Measurements from ENCODE around the gene HOXC6. TPM values are rescaled to one million over a fixed set of nuclear protein-coding genes. Genes with fewer than 3 reads are reported as not detected.

The HOXC6 gene
- total RNA-seq, 1 donor from 2014 or later, result not detected

- intact Hi-C loops (cut with micrococcal nuclease), result loop anchor here (5.0 kb wide), 3 partner anchors 65 to 115 kb away; partner anchors contain the start of genes HOXC10 and HOXC13
Observed at GRCh38 chr12:54051874-54052437, 23.7 kb downstream of the HOXC6 start.

GRCh38 chr12:54052438-54053002, 24.3 kb downstream of the HOXC6 start:
- intact Hi-C loops (cut with micrococcal nuclease), result loop anchor here (5.0 kb wide), 3 partner anchors 65 to 115 kb away; partner anchors contain the start of genes HOXC10 and HOXC13

GRCh38 chr12:54053003-54053750, 24.9 kb downstream of the HOXC6 start:
- intact Hi-C loops (cut with micrococcal nuclease), result loop anchor here (5.0 kb wide), 3 partner anchors 66 to 116 kb away; partner anchors contain the start of genes HOXC10 and HOXC13

GRCh38 chr12:54053751-54054741, 25.8 kb downstream of the HOXC6 start, which contains the start of gene HOXC4:
HOXC4 (plus strand) TSS chr12:54053835; CDS start chr12:54053923, 88 bp downstream.
- intact Hi-C loops (cut with micrococcal nuclease), result loop anchor here (5.0 kb wide), 3 partner anchors 67 to 117 kb away; partner anchors contain the start of genes HOXC10 and HOXC13

GRCh38 chr12:54054742-54055194, 26.5 kb downstream of the HOXC6 start:
- intact Hi-C loops (cut with micrococcal nuclease), result loop anchor here (5.0 kb wide), 3 partner anchors 67 to 117 kb away; partner anchors contain the start of genes HOXC10 and HOXC13

GRCh38 chr12:54055552-54055951, 27.3 kb downstream of the HOXC6 start:
- intact Hi-C loops (cut with micrococcal nuclease), result no loop called here

- intact Hi-C loops (cut with micrococcal nuclease), result no loop called here
Observed at GRCh38 chr12:54056110-54056509, 27.9 kb downstream of the HOXC6 start.

- intact Hi-C loops (cut with micrococcal nuclease), result no loop called here
Observed at GRCh38 chr12:54058128-54058768, 30.0 kb downstream of the HOXC6 start.

GRCh38 chr12:54059668-54060067, 31.4 kb downstream of the HOXC6 start:
- intact Hi-C loops (cut with micrococcal nuclease), result no loop called here

- intact Hi-C loops (cut with micrococcal nuclease), result no loop called here
Observed at GRCh38 chr12:54060174-54060974, 32.1 kb downstream of the HOXC6 start.

- intact Hi-C loops (cut with micrococcal nuclease), result no loop called here
Observed at GRCh38 chr12:54060975-54061778, 32.9 kb downstream of the HOXC6 start.

GRCh38 chr12:54065677-54066076, 37.4 kb downstream of the HOXC6 start:
- intact Hi-C loops (cut with micrococcal nuclease), result no loop called here

- intact Hi-C loops (cut with micrococcal nuclease), result no loop called here
Observed at GRCh38 chr12:54066408-54066807, 38.2 kb downstream of the HOXC6 start.

GRCh38 chr12:54068418-54069070, 40.3 kb downstream of the HOXC6 start:
- intact Hi-C loops (cut with micrococcal nuclease), result no loop called here

- intact Hi-C loops (cut with micrococcal nuclease), result no loop called here
Observed at GRCh38 chr12:54071942-54072341, 43.7 kb downstream of the HOXC6 start.

GRCh38 chr12:54074308-54074707, 46.1 kb downstream of the HOXC6 start:
- intact Hi-C loops (cut with micrococcal nuclease), result no loop called here

- intact Hi-C loops (cut with micrococcal nuclease), result no loop called here
Observed at GRCh38 chr12:54075409-54075808, 47.2 kb downstream of the HOXC6 start.

- intact Hi-C loops (cut with micrococcal nuclease), result no loop called here
Observed at GRCh38 chr12:54075974-54076373, 47.7 kb downstream of the HOXC6 start.

All from T-helper 2 cell treated with Interferon-gamma antibody and Interleukin-4, amounts not matched to agents 100 ng/mL and 5 ng/mL, for 36 hours (primary cell).